Stomach (tissue), 4 donors: Measurements from ENCODE around the gene RER1.

Experiments
- CTCF ChIP-seq, 7 experiments: fragments of 450-650 bp in 4 of 7; fragments of 200-600 bp in 3 of 7; sonication (generic) in 3 of 7; IDR thresholded peaks; one replicate each; pipeline ENCODE4 v1.5.1; 2016 to 2019; ENCODE audit warnings: antibody characterized with exemption in 7 of 7, control low read depth in 2 of 7, mild to moderate bottlenecking in 1 of 7
- EP300 ChIP-seq: sonication (generic); formaldehyde crosslinking; IDR thresholded peaks from one replicate; pipeline ENCODE4 v1.6.1; 2017; ENCODE audit warnings: antibody characterized with exemption
- POLR2A ChIP-seq, 4 donors: fragments of 450-650 bp; IDR thresholded peaks; one replicate each; pipeline ENCODE4 v1.6.1; 2016; ENCODE audit warnings: antibody characterized with exemption in 4 of 4, control low read depth in 2 of 4, mild to moderate bottlenecking in 1 of 4, moderate library complexity in 1 of 4
- POLR2AphosphoS5 ChIP-seq, 3 donors: sonication (generic); formaldehyde crosslinking; IDR thresholded peaks; one replicate each; pipeline ENCODE4 v1.6.1; 2016; ENCODE audit warnings: antibody characterized with exemption in 3 of 3

- TF ChIP-seq CTCF (IDR thresholded peaks at IDR 0.05) (no peak), POLR2A (IDR thresholded peaks at IDR 0.05) (no peak), EP300 (no peak), POLR2AphosphoS5 (IDR thresholded peaks at IDR 0.05) (no peak)
Measured at GRCh38 chr1:2384130-2384860, 7.3 kb upstream of the RER1 start.
